Renal cortex interstitium (tissue), 11 donors: ENCODE data around the gene UBAC2. TPM values are rescaled to one million over a fixed set of nuclear protein-coding genes. Genes with fewer than 3 reads are reported as not detected.
A peak's percentile ranks its signal among the peaks of the same experiment; 100 is the strongest.

Experiments
- DNase-seq, 11 donors: peaks; one replicate each; pipeline ENCODE4 v3.0.0-alpha.2; 2013; ENCODE audit warnings: low read depth in 9 of 11, low spot score in 4 of 11; ENCODE audit errors: extremely low read depth in 1 of 11
- polyA plus RNA-seq, 3 donors: library from polyadenylated mRNA; unstranded; fragments of 120-200 nt; gene quantifications; one replicate each; pipeline ENCODE4 v1.2.1, GENCODE V29; 2013; ENCODE audit not compliant: insufficient read length in 3 of 3

The UBAC2 gene
- polyA plus RNA-seq, 3 donors: 77.7 to 98.0 (median 95.3) TPM

DNA sequence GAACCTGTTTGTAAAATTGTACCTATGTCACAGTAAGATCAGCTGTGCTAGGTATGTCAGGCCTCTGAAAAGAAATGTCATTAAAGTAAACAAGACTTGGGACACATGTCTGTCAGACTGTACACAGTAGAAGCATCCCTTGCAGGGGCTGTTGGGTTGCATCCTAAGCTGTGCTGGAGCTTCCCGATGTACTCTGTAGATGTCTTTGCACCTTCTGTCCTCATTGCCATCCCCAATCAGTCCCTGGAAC lies 155.3 kb downstream of the UBAC2 start:
- no peak for DNase-seq

DNA sequence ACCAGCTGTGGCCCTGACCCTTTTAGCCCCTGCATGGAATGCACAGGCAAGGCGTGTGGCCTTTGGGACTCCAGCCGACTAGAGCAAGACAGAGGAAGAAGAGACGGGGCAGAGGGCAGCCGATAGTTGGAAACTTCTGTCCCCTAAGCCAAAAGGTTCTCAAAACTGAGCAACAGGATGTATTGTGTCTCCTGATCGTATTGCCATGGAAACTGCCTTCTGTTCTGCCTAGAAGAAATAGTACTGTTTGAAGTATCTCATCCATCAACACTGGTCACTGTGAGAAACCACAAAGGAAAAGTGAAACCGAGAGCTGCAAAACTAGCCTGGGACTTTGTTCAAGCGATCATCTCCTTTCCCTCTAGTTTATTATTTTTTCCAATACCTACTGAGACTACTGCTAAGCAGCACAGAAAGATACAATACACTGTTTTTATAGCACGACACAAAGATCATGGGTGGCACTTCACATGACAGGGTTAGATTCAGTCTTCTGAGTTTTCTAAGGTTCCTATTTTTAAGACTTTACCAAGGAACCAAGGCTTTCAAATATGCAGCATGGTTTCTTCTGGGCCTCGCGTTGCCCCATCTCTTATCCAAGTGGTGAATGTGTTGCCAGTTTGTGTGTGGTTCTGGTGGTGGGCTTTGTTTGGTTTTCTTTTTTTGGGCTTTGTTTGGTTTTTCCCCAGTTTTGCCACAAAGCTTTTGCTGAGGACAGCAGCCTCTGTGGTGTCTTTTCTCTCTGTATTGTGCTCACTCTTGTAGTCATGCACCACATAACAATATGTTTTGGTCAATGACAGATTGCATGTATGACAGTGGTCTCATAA lies 155.8 kb downstream of the UBAC2 start:
- peak; percentile 15 to 69 (median 45) for DNase-seq

GRCh38 chr13:99357131-99357596 lies 156.5 kb downstream of the UBAC2 start:
- DNase-seq: no peak

DNA sequence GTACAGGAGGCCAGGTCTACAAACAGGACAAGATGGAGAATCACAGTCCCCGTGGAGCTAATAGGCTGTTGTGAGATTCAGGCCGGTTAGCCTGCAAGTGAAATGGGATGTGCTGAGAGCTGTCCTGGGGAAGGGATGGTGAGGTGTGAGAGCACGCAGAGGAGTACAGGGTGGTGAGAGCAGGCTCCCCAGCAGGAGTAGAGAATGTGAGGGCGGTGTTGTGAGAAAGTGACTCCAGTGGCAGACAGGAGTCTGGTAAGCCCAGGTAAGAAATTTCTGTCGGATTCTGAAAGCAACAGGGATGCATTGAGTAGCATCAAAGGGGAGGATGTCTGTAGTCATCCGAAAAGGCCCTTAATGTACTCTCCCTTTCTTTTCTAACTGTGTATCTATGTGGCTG lies 157.3 kb downstream of the UBAC2 start:
- DNase-seq: no peak

- DNase-seq: no peak
These were observed 158.9 kb downstream of the UBAC2 start for GRCh38 chr13:99359528-99359927.

DNA sequence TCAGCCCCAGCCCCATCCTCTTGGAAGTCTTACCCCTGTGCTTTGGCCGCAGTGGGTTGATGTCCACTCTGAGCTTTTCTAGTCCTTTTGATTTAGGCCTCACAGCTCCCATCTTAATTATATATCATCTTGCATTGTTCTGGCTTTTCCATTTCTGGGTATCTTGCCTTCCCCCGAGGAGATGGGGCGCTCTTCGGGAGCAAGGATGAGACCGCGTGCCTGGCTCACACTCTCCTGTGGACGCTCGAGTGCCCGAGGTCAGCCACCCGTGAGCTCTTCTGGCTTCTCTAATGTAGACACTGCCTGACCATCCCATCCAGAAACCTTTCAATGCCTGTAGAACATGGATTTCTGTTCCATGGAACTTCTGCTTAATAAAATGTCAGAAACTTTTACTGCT lies 160.0 kb downstream of the UBAC2 start:
- no peak for DNase-seq

DNA sequence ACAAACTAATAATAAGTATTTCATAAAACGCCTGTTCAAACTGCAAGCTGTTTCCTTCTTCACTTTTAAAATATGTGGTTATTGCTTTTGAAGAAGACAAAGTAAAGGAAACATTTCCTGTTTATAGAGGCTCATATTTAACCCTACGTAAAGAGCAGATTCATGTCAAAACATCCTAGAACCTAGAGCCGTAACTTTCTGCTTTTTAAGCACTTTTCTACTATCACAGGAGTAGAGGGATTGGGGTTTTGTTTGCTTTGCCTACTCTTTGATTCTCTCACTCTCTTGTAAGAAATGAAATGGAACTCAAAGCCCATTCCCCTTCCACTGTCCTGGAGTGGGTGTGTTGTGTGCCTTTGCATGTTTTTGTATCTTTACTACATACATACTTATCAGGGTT lies 160.5 kb downstream of the UBAC2 start:
- no peak for DNase-seq

DNA sequence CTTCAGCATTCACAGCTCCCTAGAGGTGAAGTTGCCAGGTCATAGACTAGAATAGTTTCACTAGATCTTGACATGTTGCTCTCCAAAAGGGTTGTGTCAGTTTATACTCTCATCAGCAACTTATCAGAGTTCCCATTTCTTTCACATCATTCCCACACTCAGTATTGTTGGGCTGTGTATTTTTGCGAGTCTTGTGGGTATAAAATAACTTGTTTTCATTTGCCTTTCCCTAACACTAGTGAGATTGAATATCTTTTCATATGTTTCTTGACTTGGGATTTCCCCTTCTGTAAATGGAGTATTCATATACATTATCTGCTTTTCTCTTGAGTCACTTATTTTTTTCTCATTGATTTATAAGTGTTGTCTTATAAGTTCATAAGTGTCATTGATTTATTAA lies 161.7 kb downstream of the UBAC2 start:
- DNase-seq: no peak

DNA sequence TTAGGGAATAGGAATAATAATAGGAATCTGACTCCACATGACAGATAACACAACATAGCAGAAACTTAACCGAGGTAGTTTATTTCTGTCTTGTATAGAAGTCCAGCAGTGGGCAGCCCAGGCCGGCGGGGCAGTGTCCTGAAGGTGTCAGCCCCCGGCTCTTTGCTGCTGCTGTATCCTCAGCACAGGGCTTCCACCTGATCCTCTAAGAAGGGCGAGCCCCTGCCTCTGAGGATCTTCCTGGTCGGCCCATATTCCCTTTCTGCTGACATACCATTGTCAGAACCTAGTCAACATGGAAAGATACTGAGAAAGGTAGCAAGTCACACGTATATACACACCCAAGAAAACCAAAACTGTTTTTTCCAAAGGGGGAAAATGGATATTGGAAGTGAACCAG lies 162.7 kb downstream of the UBAC2 start:
- DNase-seq: no peak

- DNase-seq: no peak
These were observed 163.3 kb downstream of the UBAC2 start for GRCh38 chr13:99363949-99364348.

GRCh38 chr13:99366075-99366987 lies 165.7 kb downstream of the UBAC2 start:
- no peak for DNase-seq

DNA sequence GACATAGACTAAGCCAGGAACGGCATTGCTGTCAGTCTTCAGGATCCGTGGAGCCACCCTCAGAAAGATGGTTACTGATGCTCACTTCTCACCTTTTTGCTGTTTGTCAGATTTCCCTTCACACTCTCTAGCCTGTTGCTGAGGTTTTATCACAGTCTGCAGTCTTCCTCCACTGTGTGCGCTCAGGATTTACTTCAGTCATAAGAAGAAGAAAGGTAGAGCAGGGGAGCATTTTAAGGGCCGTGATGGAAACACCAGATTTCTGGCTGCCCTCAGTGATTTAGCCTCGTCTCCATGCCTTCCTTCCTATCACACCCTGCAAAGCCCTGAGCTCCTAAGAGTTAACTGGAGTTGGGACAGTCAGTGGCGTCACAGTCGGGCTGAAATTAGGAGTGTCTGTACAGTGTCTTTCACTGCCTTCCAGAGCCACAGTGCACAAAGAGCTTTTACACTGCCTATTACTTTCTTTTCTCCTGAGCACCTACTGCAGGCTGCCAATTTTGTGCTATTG lies 166.5 kb downstream of the UBAC2 start:
- no peak for DNase-seq

- no peak for DNase-seq
These were observed 167.2 kb downstream of the UBAC2 start for GRCh38 chr13:99367663-99368448.

- DNase-seq: no peak
These were observed 170.0 kb downstream of the UBAC2 start for GRCh38 chr13:99370481-99371275.

- no peak for DNase-seq
These were observed 171.3 kb downstream of the UBAC2 start for GRCh38 chr13:99371956-99372355.

DNA sequence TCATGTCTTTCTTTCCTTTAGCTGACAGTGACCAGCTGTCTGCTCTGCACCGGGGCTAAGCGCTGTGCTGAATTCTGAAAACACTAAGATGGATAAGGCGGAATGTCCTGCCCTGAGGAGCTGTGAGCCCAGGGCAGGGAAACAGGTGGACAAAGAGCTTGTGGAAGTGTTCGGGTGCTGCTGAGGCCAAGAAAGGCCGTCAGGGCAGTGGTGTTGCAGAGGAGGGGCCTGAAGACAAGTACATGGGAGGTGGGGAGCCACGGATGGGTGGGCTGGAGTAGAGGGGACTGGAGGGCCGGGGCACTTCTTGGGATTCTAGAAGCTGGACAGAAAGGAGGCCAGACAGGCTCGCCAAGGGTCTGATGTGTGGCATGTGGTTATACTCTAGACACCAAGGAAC lies 172.8 kb downstream of the UBAC2 start:
- DNase-seq: no peak

DNA sequence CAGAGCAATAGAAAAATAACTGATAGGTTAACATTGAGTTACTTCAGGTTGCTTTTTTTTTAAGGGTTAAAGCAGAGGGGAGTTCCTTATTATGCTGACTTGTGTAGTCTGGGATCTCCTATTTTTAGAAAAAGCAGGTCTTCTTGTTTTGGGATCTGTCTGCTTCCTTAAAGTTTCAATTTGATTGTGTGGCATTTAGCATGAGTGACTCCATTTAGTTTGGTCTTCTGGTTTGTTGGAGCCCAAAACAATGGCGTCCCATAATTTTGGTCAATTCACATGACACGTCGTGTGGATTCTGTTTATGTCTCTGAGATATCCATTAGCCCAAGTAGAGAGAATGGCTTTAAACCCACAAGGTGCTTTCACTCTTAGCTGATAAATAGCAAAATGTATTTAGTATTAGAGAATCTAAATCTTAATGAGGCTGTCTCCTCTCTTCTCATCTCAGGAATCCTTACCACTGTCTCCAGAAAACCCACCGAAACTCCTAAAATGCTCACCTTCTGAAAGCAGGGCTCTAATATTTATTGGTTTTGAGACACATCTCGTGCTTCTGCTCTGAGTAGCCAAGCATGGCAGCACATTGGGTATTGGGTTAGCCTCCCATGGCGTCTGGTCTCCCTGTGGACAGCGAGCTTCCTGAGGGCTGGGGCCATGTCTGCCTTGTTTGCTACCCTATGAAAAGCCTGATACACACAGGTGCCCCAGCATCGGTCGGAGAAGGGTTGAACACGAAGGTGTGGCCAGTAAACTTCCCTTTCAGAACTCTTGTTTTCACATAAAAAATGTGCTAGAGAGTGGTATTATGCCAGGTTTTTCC lies 173.7 kb downstream of the UBAC2 start:
- no peak for DNase-seq
